ENCODE results near the gene CAMTA1.

CAMTA1 gene

GRCh38 chr1:7221826-7222694 lies 436.8 kb downstream of the CAMTA1 start:
- no peak for DNase-seq

- no peak for DNase-seq
These were observed 437.4 kb downstream of the CAMTA1 start for GRCh38 chr1:7222695-7223015.

GRCh38 chr1:7223334-7224080 lies 438.3 kb downstream of the CAMTA1 start:
- peak; percentile 16 for DNase-seq

- DNase-seq, result no peak
These were observed 438.9 kb downstream of the CAMTA1 start for GRCh38 chr1:7224081-7224534.

- no peak for DNase-seq
These were observed 439.4 kb downstream of the CAMTA1 start for GRCh38 chr1:7224644-7225043.

GRCh38 chr1:7225711-7226505 lies 440.7 kb downstream of the CAMTA1 start:
- no peak for DNase-seq

- DNase-seq, result no peak
These were observed 442.4 kb downstream of the CAMTA1 start for GRCh38 chr1:7227654-7228053.

- DNase-seq, result no peak
These were observed 443.2 kb downstream of the CAMTA1 start for GRCh38 chr1:7228252-7228961.

- DNase-seq, result no peak
These were observed 443.9 kb downstream of the CAMTA1 start for GRCh38 chr1:7229186-7229585.

- DNase-seq, result no peak
These were observed 444.7 kb downstream of the CAMTA1 start for GRCh38 chr1:7229696-7230631.

GRCh38 chr1:7232441-7233236 lies 447.4 kb downstream of the CAMTA1 start:
- DNase-seq, result no peak

GRCh38 chr1:7233237-7233540 lies 447.9 kb downstream of the CAMTA1 start:
- no peak for DNase-seq

- no peak for DNase-seq
These were observed 448.6 kb downstream of the CAMTA1 start for GRCh38 chr1:7233646-7234470.

- DNase-seq, result no peak
These were observed 449.2 kb downstream of the CAMTA1 start for GRCh38 chr1:7234471-7234755.

- DNase-seq, result no peak
These were observed 450.7 kb downstream of the CAMTA1 start for GRCh38 chr1:7235871-7236517.

- DNase-seq, result no peak
These were observed 451.7 kb downstream of the CAMTA1 start for GRCh38 chr1:7236844-7237515.

GRCh38 chr1:7247158-7247557 lies 461.9 kb downstream of the CAMTA1 start:
- DNase-seq, result no peak

- no peak for DNase-seq
These were observed 462.7 kb downstream of the CAMTA1 start for GRCh38 chr1:7247791-7248548.
